ENCODE data around the gene FAM174C. TPM values are rescaled to one million over a fixed set of nuclear protein-coding genes. Genes with fewer than 3 reads are reported as not detected.

The FAM174C gene
- total and polyA plus RNA-seq, 2 experiments from 2014 or later: 31.2 to 34.4 TPM

GRCh38 chr19:1309977-1310852 is 34.9 kb downstream of the FAM174C start:
- no peak for DNase-seq (ENCODE audit: low read depth in 1 of 2, low spot score in 1 of 2)
- Histone ChIP-seq H3K4me1 (ENCODE audit: low read depth) (no peaks in the 10 kb centered on the region), H3K27ac (no peak overlapping the region), H3K9me3 (ENCODE audit: low read depth) (no peaks in the 10 kb centered on the region), H3K4me3 (no peak overlapping the region), H3K27me3 (no peaks in the 10 kb centered on the region), H3K36me3 (no peaks in the 10 kb centered on the region)
- TF ChIP-seq CTCF (IDR thresholded peaks at IDR 0.05; ENCODE audit: low read depth, low read length): no peak

- no peak overlapping the region for H3K27ac ChIP-seq
- no peak overlapping the region for H3K4me3 ChIP-seq
- no peak for DNase-seq (ENCODE audit: low read depth in 1 of 2, low spot score in 1 of 2)
- no peak for TF ChIP-seq CTCF (IDR thresholded peaks at IDR 0.05; ENCODE audit: low read depth, low read length)
- H3K4me1 ChIP-seq (ENCODE audit: low read depth): no peaks in the 10 kb centered on the region
- peaks cover 5% of the 10 kb centered on the region for H3K27me3 ChIP-seq
- no peaks in the 10 kb centered on the region for H3K9me3 ChIP-seq (ENCODE audit: low read depth)
- no peaks in the 10 kb centered on the region for H3K36me3 ChIP-seq
These were observed 35.5 kb downstream of the FAM174C start for GRCh38 chr19:1310853-1311180.

GRCh38 chr19:1311543-1312091 is 36.3 kb downstream of the FAM174C start:
- Histone ChIP-seq H3K9me3 (ENCODE audit: low read depth) (no peaks in the 10 kb centered on the region), H3K27ac (no peak overlapping the region), H3K27me3 (peaks cover 13% of the 10 kb centered on the region), H3K4me1 (ENCODE audit: low read depth) (no peaks in the 10 kb centered on the region), H3K36me3 (no peaks in the 10 kb centered on the region), H3K4me3 (no peak overlapping the region)
- DNase-seq (ENCODE audit: low read depth in 1 of 2, low spot score in 1 of 2): no peak
- no peak for TF ChIP-seq CTCF (IDR thresholded peaks at IDR 0.05; ENCODE audit: low read depth, low read length)

- TF ChIP-seq CTCF (IDR thresholded peaks at IDR 0.05; ENCODE audit: low read depth, low read length): no peak
- Histone ChIP-seq H3K4me1 (ENCODE audit: low read depth) (no peaks in the 10 kb centered on the region), H3K4me3 (no peak overlapping the region), H3K9me3 (ENCODE audit: low read depth) (no peaks in the 10 kb centered on the region), H3K27me3 (peaks cover 20% of the 10 kb centered on the region), H3K36me3 (no peaks in the 10 kb centered on the region), H3K27ac (no peak overlapping the region)
- DNase-seq (ENCODE audit: low read depth in 1 of 2, low spot score in 1 of 2): peak in 1 of 2 donors; percentile 25
These were observed 37.7 kb downstream of the FAM174C start for GRCh38 chr19:1312767-1313694.

GRCh38 chr19:1313695-1314613 is 38.6 kb downstream of the FAM174C start:
- no peak for TF ChIP-seq CTCF (IDR thresholded peaks at IDR 0.05; ENCODE audit: low read depth, low read length)
- H3K4me3 ChIP-seq: no peak overlapping the region
- no peak for DNase-seq (ENCODE audit: low read depth in 1 of 2, low spot score in 1 of 2)
- no peaks in the 10 kb centered on the region for H3K4me1 ChIP-seq (ENCODE audit: low read depth)
- no peaks in the 10 kb centered on the region for H3K9me3 ChIP-seq (ENCODE audit: low read depth)
- H3K27me3 ChIP-seq: peaks cover 20% of the 10 kb centered on the region
- H3K36me3 ChIP-seq: no peaks in the 10 kb centered on the region
- no peak overlapping the region for H3K27ac ChIP-seq

Data from cardiac muscle cell (in vitro differentiated cells and primary cell).